GM12874 (cell line): ENCODE results near the gene FAM241B.

Source experiments
- CTCF ChIP-seq: IDR thresholded peaks from 2 replicates; pipeline ENCODE4 v1.5.1; 2011; ENCODE audit warnings: low read depth, mild to moderate bottlenecking, control low read depth, low read length, moderate library complexity; ENCODE audit not compliant: insufficient read depth

Gene FAM241B

GRCh38 chr10:69657866-69658265 lies 27.8 kb downstream of the FAM241B start:
- TF ChIP-seq CTCF, result no peak

GRCh38 chr10:69659241-69660038 lies 29.4 kb downstream of the FAM241B start:
- no peak for TF ChIP-seq CTCF

- no peak for TF ChIP-seq CTCF
Measured at GRCh38 chr10:69660296-69660695, 30.2 kb downstream of the FAM241B start.

- no peak for TF ChIP-seq CTCF
Measured at GRCh38 chr10:69661414-69662172, 31.5 kb downstream of the FAM241B start.

- no peak for TF ChIP-seq CTCF
Measured at GRCh38 chr10:69662173-69662877, 32.3 kb downstream of the FAM241B start.

- no peak for TF ChIP-seq CTCF
Measured at GRCh38 chr10:69662901-69663300, 32.9 kb downstream of the FAM241B start.

- no peak for TF ChIP-seq CTCF
Measured at GRCh38 chr10:69663369-69663947, 33.4 kb downstream of the FAM241B start.
